ENCODE data around the gene RNASEL.

DNA sequence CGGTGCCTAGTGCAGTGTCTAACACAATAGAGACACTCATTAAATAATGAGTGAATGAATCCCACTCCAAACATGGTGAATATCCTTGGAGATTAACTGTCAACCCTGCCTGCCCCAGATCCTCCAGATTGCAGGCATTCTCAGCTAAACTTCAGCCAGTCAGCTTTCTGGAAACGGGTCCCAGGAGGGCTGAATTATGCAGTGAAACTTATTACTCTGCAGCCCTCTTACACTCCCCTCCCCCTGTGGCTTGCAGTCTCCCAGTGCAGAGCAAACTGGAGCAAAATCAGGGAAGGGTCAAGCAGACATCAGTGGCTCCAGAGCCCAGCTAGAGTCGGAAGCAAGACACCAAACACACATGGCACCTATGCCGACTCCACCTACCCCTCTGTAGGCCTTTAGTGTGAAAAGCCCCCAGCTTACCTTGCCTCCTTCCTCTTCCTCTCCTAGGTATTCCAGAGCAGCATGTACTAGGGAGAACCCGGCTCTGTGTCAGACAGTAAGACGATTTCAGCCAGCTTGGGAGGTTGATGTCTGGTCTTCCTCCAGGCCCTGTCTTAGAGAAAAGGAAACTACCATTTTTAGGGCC, 21.6 kb upstream of the RNASEL start:
- TF ChIP-seq EZH2 (IDR thresholded peaks at IDR 0.05) = no peak
- TF ChIP-seq, protein P1, sequence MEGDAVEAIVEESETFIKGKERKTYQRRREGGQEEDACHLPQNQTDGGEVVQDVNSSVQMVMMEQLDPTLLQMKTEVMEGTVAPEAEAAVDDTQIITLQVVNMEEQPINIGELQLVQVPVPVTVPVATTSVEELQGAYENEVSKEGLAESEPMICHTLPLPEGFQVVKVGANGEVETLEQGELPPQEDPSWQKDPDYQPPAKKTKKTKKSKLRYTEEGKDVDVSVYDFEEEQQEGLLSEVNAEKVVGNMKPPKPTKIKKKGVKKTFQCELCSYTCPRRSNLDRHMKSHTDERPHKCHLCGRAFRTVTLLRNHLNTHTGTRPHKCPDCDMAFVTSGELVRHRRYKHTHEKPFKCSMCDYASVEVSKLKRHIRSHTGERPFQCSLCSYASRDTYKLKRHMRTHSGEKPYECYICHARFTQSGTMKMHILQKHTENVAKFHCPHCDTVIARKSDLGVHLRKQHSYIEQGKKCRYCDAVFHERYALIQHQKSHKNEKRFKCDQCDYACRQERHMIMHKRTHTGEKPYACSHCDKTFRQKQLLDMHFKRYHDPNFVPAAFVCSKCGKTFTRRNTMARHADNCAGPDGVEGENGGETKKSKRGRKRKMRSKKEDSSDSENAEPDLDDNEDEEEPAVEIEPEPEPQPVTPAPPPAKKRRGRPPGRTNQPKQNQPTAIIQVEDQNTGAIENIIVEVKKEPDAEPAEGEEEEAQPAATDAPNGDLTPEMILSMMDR (IDR thresholded peaks at IDR 0.05) = no peak

All from neural progenitor cell (in vitro differentiated cells).